Epithelial cell of umbilical artery (primary cell): ENCODE results near the gene TICAM2. TPM values are rescaled to one million over a fixed set of nuclear protein-coding genes. Genes with fewer than 3 reads are reported as not detected.

Source experiments
- total RNA-seq: library from RNA; depleted of rRNA; stranded (reverse); fragments of >200 nt; gene quantifications from 2 replicates; pipeline ENCODE4 v1.2.3, GENCODE V29; 2014

TICAM2 gene, protein sequence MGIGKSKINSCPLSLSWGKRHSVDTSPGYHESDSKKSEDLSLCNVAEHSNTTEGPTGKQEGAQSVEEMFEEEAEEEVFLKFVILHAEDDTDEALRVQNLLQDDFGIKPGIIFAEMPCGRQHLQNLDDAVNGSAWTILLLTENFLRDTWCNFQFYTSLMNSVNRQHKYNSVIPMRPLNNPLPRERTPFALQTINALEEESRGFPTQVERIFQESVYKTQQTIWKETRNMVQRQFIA
- total RNA-seq, result 1.3 and 1.5 TPM in 2 replicates

DNA sequence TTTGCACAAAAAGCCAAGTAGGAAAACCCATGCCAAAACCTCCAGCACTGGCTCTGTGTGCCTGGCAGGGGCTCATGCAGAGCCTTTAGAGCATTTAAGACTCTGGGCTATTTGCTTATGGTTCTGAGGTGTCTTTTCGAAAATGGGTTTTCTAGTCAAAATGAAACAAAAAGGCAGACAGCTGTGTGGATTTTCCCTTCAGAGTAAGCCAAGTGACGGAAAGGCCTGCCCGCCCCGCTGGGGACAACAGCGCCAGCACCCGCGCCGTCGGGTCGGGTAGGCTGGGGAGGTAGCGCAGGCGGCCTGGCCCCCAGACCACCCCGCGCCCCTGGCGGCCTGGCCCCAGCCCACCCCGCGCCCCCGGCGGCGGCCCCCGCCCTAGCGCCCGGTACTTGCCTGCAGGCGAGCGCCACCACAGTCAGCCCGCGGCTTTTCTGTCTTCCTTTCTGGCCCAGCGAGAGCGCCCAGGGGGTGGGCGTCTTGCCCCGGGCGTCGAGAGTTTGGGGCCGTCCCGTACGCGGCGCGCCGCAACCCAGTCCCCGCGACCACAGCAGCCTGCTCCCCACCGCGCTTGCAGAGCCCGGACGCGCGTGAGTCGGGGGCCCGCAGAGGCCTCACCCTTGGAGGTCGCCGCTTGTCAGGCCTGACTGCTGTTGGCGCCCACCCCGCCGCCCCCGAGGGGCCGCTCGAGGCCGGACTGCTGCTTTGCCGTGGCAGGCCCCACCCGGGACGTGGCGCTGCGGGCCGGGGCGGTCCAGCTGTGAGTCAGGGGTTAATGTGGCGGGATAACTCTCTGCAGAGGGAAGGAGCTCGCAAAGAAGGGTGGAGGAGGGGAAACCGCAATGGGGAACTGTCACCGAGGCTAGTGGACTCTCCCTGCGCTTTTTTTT, at the start of gene TICAM2:
TSS of gene TICAM2 (minus strand) at position 779 of the 890 bp plus-strand sequence. CDS start 21,223 bp downstream, outside the sequence.

DNA sequence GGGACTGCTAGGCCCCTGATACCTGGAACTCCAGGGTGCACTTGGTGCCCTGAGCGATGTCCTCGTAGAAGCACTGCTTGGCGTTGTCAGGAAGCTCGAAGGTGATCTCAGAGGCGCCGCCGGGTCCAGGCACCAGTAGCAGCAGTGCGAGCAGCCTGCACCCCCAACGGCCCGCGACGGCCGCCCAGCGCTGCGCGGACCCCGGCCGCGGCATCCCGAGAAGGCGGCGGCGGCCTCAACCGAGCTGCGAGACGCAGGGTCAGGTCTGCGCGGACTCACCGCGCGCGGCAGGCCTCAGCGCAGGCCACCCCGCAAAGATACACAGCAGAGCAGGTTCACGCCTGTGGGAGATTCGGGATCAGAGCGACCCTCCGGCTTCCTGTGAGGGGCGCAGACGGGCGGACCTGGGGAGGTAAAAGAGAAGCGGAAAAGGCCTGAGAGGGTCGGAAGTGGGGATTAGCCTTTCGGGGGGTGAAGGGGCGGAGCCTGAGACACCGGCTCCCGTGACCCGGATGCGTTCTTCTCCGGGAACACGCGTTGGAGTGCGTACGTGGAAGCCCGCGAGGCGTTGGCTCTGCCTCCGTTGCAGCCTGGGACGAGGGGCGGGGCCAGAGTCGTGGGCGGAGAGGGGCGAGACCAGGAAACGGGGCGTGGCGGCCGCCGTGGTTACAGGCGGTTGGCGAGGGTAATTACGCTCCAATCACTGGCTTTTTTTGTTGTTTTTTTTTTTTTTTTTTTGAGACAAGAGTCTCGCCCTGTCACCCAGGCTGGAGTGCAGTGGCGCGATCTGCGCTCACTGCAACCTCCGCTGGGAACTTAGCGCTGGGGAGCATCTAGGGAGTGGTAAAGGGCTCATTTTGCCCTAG, 23.5 kb upstream of the TICAM2 start, which contains the start of gene TMED7:
TSS of gene TMED7 (minus strand) at position 458 of the 866 bp plus-strand sequence. CDS start at position 214, 244 bp downstream.

DNA sequence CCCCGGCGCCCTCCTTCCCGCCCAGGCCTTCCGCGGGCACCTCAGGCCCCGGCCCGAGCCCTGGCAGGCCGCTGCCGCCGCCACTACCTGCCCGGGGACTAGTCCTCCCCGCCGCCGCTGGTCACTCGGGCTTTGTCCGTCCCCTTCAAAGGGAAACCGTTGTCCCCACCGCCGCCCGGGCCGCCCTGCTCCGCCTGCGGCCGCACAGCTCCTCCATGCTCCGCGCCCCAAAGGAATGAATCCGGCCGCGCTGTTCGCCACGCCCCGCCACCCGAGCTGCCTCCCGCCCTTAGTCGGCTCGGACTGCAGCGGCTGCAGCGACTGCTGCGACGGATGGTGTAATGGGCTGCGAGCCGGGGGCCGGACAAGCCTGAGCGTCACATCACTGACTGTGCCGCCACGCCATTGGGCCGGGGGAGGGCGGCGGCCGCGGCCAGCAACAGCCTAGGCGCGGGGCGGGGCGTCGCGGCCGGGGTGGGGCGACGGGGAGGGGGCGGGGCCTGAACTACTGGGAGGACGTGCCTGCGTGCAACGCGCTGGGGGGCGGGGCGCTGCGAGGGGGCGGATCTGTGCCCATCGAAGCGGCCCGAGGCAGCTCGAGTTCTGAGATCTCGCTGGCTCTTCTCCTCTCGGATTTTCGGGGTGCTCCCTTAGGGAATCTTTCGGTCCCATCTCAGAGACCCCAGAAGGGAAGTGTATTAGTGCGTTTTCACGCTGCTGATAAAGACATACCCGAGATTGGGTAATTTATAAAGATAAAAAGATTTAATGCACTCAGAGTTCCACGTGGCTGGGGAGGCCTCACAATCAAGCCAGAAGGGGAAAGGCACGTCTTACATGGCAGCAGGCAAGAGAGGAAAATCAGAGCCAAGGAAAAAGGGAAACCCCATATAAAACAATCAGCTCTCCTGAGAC, 57.6 kb downstream of the TICAM2 start, which contains the start of gene FEM1C:
TSS of gene FEM1C (minus strand) at position 340 of the 915 bp plus-strand sequence. CDS start 1,282 bp downstream, outside the sequence.

Other genes with a start within 250 kb of the TICAM2 start
- 16.2 and 22.2 TPM in 2 replicates for gene FEM1C, start 57.7 kb downstream of the TICAM2 start, total RNA-seq
- 127 and 158 TPM in 2 replicates for gene TMED7, start 23.6 kb upstream of the TICAM2 start, total RNA-seq
- gene CDO1, start 214.2 kb upstream of the TICAM2 start, total RNA-seq, result 1.1 and 1.9 TPM in 2 replicates
- gene ATG12, start 239.1 kb upstream of the TICAM2 start, total RNA-seq, result 42.2 and 68.5 TPM in 2 replicates
- 67.2 and 83.5 TPM in 2 replicates for gene AP3S1, start 239.5 kb upstream of the TICAM2 start, total RNA-seq